CD14-positive monocyte (primary cell): Measurements from ENCODE around the gene SLC5A5. TPM values are rescaled to one million over a fixed set of nuclear protein-coding genes. Genes with fewer than 3 reads are reported as not detected.

Source experiments
- DNase-seq, 3 donors: peaks; one replicate each; pipeline ENCODE4 v3.0.0-alpha.2; 2011 to 2022
- H2AFZ ChIP-seq: 2 replicates; pipeline ENCODE4 v1.6.0; 2012; ENCODE audit warnings: mild to moderate bottlenecking, low read depth, low read length, inconsistent platforms; ENCODE audit not compliant: insufficient read depth, poor library complexity, severe bottlenecking
- H3K27ac ChIP-seq, 2 donors: 1 replicate in 1 of 2; 2 replicates in 1 of 2; pipeline ENCODE4 v1.5.1; 2012 to 2013; ENCODE audit warnings: low read length in 2 of 2, control low read depth in 1 of 2, inconsistent platforms in 1 of 2, low read depth in 1 of 2, mild to moderate bottlenecking in 1 of 2
- H3K27me3 ChIP-seq, 2 donors: one replicate each; pipeline versions ENCODE4 v1.6.0 to v1.6.1; 2011 to 2013; ENCODE audit warnings: low read length in 2 of 2; ENCODE audit not compliant: control insufficient read depth in 2 of 2, insufficient read depth in 2 of 2
- H3K36me3 ChIP-seq, 2 donors: replicated peaks in 1 of 2; 1 replicate in 1 of 2; 2 replicates in 1 of 2; pipeline versions ENCODE4 v1.5.1 to v1.6.1; 2012 to 2013; ENCODE audit warnings: low read length in 2 of 2, control low read depth in 1 of 2, inconsistent platforms in 1 of 2, mild to moderate bottlenecking in 1 of 2; ENCODE audit not compliant: insufficient read depth in 2 of 2, control insufficient read depth in 1 of 2
- H3K4me1 ChIP-seq, 2 donors: 1 replicate in 1 of 2; 2 replicates in 1 of 2; pipeline versions ENCODE4 v1.5.1 to v1.6.1; 2012 to 2013; ENCODE audit warnings: low read length in 2 of 2, control low read depth in 1 of 2, inconsistent platforms in 1 of 2, mild to moderate bottlenecking in 1 of 2, moderate library complexity in 1 of 2; ENCODE audit not compliant: insufficient read depth in 2 of 2, control insufficient read depth in 1 of 2
- H3K4me2 ChIP-seq: replicated peaks from 2 replicates; pipeline ENCODE3; 2012; ENCODE audit warnings: low read length, moderate library complexity, mild to moderate bottlenecking; ENCODE audit not compliant: poor library complexity, severe bottlenecking; ENCODE audit errors: extremely low read depth
- H3K4me3 ChIP-seq, 3 experiments: fragments of 200-600 bp in 1 of 3; sonication (generic) in 1 of 3; replicated peaks in 1 of 3; 1 replicate in 2 of 3; 2 replicates in 1 of 3; pipeline ENCODE4 v1.5.1; 2011 to 2013; ENCODE audit warnings: low read length in 3 of 3, mild to moderate bottlenecking in 3 of 3, control low read depth in 2 of 3, low read depth in 2 of 3, inconsistent platforms in 1 of 3, moderate library complexity in 1 of 3
- H3K79me2 ChIP-seq: 2 replicates; pipeline ENCODE4 v1.6.0; 2012; ENCODE audit warnings: mild to moderate bottlenecking, control low read depth, inconsistent platforms, low read length, moderate library complexity; ENCODE audit not compliant: insufficient read depth
- H3K9ac ChIP-seq: 2 replicates; pipeline ENCODE4 v1.6.0; 2017; ENCODE audit warnings: low read length, mild to moderate bottlenecking; ENCODE audit not compliant: insufficient read depth, poor library complexity, severe bottlenecking
- H3K9me3 ChIP-seq, 2 donors: replicated peaks in 1 of 2; 1 replicate in 1 of 2; 2 replicates in 1 of 2; pipeline versions ENCODE4 v1.5.1 to v1.6.1; 2012 to 2013; ENCODE audit warnings: low read length in 2 of 2, control low read depth in 1 of 2; ENCODE audit not compliant: control insufficient read depth in 1 of 2, insufficient read depth in 1 of 2
- H4K20me1 ChIP-seq: 2 replicates; pipeline ENCODE4 v1.6.0; 2012; ENCODE audit warnings: mild to moderate bottlenecking, low read length, control low read depth, moderate library complexity; ENCODE audit not compliant: insufficient read depth
- H3K27ac Mint-ChIP-seq, 7 donors: one replicate each; pipeline ENCODE4 v1.8.0; 2020; ENCODE audit warnings: mild to moderate bottlenecking in 7 of 7, mixed read lengths in 7 of 7, moderate library complexity in 6 of 7, inconsistent platforms in 2 of 7
- H3K27me3 Mint-ChIP-seq, 3 donors: one replicate each; pipeline ENCODE4 v1.8.0; 2021 to 2022; ENCODE audit warnings: low read depth in 3 of 3, mild to moderate bottlenecking in 3 of 3, mixed read lengths in 3 of 3, moderate library complexity in 3 of 3, inconsistent platforms in 1 of 3
- H3K36me3 Mint-ChIP-seq, 2 donors: one replicate each; pipeline ENCODE4 v1.8.0; 2020; ENCODE audit warnings: mixed read lengths in 2 of 2, inconsistent platforms in 1 of 2, mild to moderate bottlenecking in 1 of 2
- H3K4me1 Mint-ChIP-seq: one replicate; pipeline ENCODE4 v1.8.0; 2020; ENCODE audit warnings: mild to moderate bottlenecking, mixed read lengths
- H3K4me3 Mint-ChIP-seq, 2 donors: one replicate each; pipeline ENCODE4 v1.8.0; 2020; ENCODE audit warnings: mild to moderate bottlenecking in 2 of 2, mixed read lengths in 2 of 2, moderate library complexity in 1 of 2
- H3K9me3 Mint-ChIP-seq, 7 donors: one replicate each; pipeline ENCODE4 v1.8.0; 2020 to 2022; ENCODE audit warnings: mixed read lengths in 7 of 7, mild to moderate bottlenecking in 6 of 7, moderate library complexity in 6 of 7, inconsistent platforms in 2 of 7
- CTCF ChIP-seq: fragments of 200-600 bp; IDR thresholded peaks from one replicate; pipeline ENCODE4 v1.8.0; 2022; ENCODE audit warnings: antibody characterized with exemption, mild to moderate bottlenecking
- WGBS: methylation state at CpG from one replicate; pipeline ENCODE4 v1.1.5; 2013; ENCODE audit warnings: missing lambda C conversion rate; ENCODE audit not compliant: insufficient coverage; 5-methylcytosine and 5-hydroxymethylcytosine counted together
- intact Hi-C, 2 donors: fragments of 100-400 bp; cut with micrococcal nuclease; formaldehyde crosslinking; loops; one replicate each; pipeline versions ENCODE4 v1.15.0 to v1.15.1; 2023
- polyA plus RNA-seq, 3 donors: library from polyadenylated mRNA; depleted of rRNA in 1 of 3; unstranded in 2 of 3; stranded (reverse) in 1 of 3; fragments of 300-500 nt in 2 of 3; fragments of >200 nt in 1 of 3; fragmentation: Illumina TruSeq in 2 of 3; gene quantifications; 1 replicate in 2 of 3; 2 replicates in 1 of 3; pipeline ENCODE4 v1.2.3, GENCODE V29; 2012 to 2021

SLC5A5 gene
- polyA plus RNA-seq, 3 donors = 0.03 TPM; not detected in 2

DNA sequence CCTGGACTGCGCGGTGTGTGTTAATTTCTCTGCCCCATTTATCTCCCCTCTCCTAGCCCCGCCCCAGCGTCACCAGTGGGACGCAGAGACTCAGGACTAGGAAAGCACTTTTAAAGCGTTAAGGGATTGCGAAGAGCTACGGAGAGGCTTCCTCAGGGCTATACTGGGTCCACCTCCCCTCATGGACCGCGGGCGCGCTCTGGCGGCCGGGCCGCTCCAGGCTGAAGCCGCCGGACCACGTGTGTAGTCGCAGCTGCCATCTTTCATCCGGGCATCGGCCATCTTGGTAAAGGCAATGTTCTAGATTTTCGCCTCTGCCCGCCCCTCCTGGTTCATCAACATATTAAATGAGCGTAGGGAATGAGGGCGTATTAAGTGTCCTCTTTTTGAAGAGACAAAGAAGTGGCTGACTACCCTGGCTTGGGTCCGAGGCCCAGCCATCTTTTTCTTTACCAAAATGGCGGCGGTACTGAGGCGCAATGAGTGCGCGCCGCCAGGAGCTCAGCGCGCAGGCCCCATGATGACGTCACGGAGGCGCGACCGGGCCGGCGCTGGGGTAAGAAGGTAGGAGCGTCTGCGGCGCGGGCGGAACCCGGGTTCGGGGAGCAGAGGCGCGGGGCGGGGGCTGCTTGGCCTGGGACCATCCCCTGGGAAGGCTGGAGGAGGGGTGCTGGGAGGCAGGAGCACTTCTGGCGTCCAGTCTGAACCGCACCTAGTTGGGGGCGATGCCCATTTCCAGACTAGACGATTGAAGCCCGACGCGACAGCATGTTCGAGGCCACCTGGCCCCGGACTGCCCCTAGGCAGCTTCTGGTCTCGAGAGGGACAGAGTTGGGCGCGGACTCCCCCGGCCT lies 61.0 kb downstream of the SLC5A5 start, which contains the start of gene CCDC124:
TSS of gene CCDC124 (plus strand) at position 531 of the 854 bp plus-strand sequence. CDS start 3,406 bp downstream, outside the sequence.
- Mint-ChIP-seq H3K4me1 (peaks cover 20% of the 10 kb centered on the region), H3K36me3 (peaks cover 11 to 20% of the 10 kb centered on the region in 2 donors), H3K27me3 (peaks cover 8 to 11% (median 10%) of the 10 kb centered on the region in 3 donors), H3K4me3 (peak within 1 kb of the TSS; percentile 82 to 95), H3K9me3 (peaks cover 0 to 2% (median 0%) of the 10 kb centered on the region in 7 donors), H3K27ac (peak within 1 kb of the TSS; percentile 92 to 99 (median 97))
- peak within 1 kb of the TSS; percentile 77 for H3K9ac ChIP-seq
- peak within 1 kb of the TSS; percentile 49 to 78 (median 72) for H3K4me3 ChIP-seq
- H3K4me2 ChIP-seq = peak within 1 kb of the TSS; percentile 90
- H3K27ac ChIP-seq = peak within 1 kb of the TSS; percentile 57 to 96
- TF ChIP-seq CTCF = peak; percentile 82
- WGBS = 0% methylated on average over 56 of the region's 64 CpGs
- peaks cover 9% of the 10 kb centered on the region for H3K79me2 ChIP-seq
- H3K4me1 ChIP-seq = peaks cover 15 to 21% of the 10 kb centered on the region in 2 donors
- peaks cover 0 to 6% of the 10 kb centered on the region in 2 donors for H3K27me3 ChIP-seq
- H2AFZ ChIP-seq = peak within 1 kb of the TSS; percentile 83
- peak; percentile 91 to 93 (median 92) for DNase-seq
- H3K9me3 ChIP-seq = no peaks in the 10 kb centered on the region
- peaks cover 2 to 7% of the 10 kb centered on the region in 2 donors for H3K36me3 ChIP-seq
- intact Hi-C loops = loop anchor here (1.0 to 2.0 kb wide), 3 partner anchors 73 to 77 kb away; partner anchors contain the start of gene RPL18A (in 2 of the 2)
- no peaks in the 10 kb centered on the region for H4K20me1 ChIP-seq

DNA sequence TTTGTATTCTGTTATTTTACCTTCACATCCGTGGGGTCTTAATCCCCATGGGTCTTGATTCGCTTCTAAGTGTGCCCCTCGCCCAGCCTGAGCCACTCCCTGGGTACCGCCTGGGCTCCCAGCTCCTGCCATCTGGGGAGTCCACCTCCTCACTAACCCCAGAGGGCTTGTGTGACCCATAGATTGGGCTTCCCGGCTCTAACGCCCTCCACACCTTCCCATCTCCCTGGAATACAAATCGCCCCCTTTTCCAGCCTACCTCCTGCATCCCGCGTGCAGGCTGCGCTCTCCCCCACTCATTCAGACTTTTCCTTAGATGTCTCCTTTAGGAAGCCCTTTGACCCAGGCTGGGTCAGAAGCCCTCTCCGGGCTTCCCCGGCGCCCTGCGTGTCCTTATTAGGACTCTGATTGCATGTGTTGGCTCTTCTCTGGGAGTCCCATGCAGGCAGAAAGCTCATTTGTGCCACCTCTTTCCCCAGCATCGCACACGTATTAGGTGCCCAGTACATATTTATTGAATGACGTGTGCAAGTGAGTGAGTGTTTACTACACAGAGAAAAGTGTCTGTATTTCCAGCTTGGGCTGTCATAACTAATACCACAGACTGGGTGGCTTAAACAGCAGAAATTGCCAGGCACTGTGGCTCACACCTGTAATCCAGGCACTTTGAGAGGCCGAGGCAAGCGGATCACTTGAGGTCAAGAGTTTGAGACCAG lies 61.8 kb downstream of the SLC5A5 start:
- Mint-ChIP-seq H3K27me3 (peaks cover 8 to 11% (median 10%) of the 10 kb centered on the region in 3 donors), H3K27ac (peak overlapping the region; percentile 92 to 99 (median 97)), H3K4me3 (peak overlapping the region; percentile 82 to 95), H3K9me3 (peaks cover 0 to 2% (median 0%) of the 10 kb centered on the region in 7 donors), H3K4me1 (peaks cover 20% of the 10 kb centered on the region), H3K36me3 (peaks cover 11 to 21% of the 10 kb centered on the region in 2 donors)
- 13% methylated on average over 13 of the region's 19 CpGs for WGBS
- Histone ChIP-seq H2AFZ (peak overlapping the region; percentile 83), H3K4me3 (peak overlapping the region; percentile 49 to 78 (median 72)), H3K36me3 (peaks cover 2 to 7% of the 10 kb centered on the region in 2 donors), H3K27ac (peak overlapping the region; percentile 57 to 96), H4K20me1 (no peaks in the 10 kb centered on the region), H3K9me3 (no peaks in the 10 kb centered on the region), H3K4me2 (peak overlapping the region; percentile 90), H3K27me3 (peaks cover 0 to 6% of the 10 kb centered on the region in 2 donors), H3K79me2 (peaks cover 9% of the 10 kb centered on the region), H3K9ac (peak overlapping the region; percentile 77), H3K4me1 (peaks cover 15 to 21% of the 10 kb centered on the region in 2 donors)
- no peak for DNase-seq
- no peak for TF ChIP-seq CTCF
- intact Hi-C loops = loop anchor here in 1 of 2 donors (2.0 kb wide), 1 partner anchor 75 kb away; the partner anchor contains the start of gene RPL18A
